Tibial artery (tissue), 4 donors: ENCODE results near the gene RASA3.
A peak's percentile ranks its signal among the peaks of the same experiment; 100 is the strongest.
"Not testable (repeated sequence)": the region's sequence is repeated elsewhere in the genome, so short reads cannot be mapped to it uniquely, and the experiment has no call there.

ENCODE experiments used
- DNase-seq, 2 donors: peaks; one replicate each; pipeline ENCODE4 v3.0.0-alpha.2; 2019
- H3K27ac ChIP-seq, 2 donors: fragments of 200-600 bp; sonication (generic) in 1 of 2; 1 replicate in 1 of 2; 2 replicates in 1 of 2; pipeline ENCODE4 v1.5.1; 2018 to 2019; ENCODE audit warnings: mild to moderate bottlenecking in 1 of 2
- H3K27me3 ChIP-seq, 2 donors: fragments of 200-600 bp; sonication (generic) in 1 of 2; one replicate each; pipeline versions ENCODE4 v1.5.1 to v1.6.0; 2016 to 2019
- H3K36me3 ChIP-seq, 3 donors: fragments of 200-600 bp; sonication (generic) in 2 of 3; one replicate each; pipeline ENCODE4 v1.5.1; 2016 to 2019; ENCODE audit warnings: mild to moderate bottlenecking in 2 of 3
- H3K4me1 ChIP-seq, 4 donors: fragments of 200-600 bp; sonication (generic) in 2 of 4; 1 replicate in 3 of 4; 2 replicates in 1 of 4; pipeline ENCODE4 v1.5.1; 2016 to 2019
- H3K4me3 ChIP-seq, 2 donors: fragments of 200-600 bp; sonication (generic) in 1 of 2; 1 replicate in 1 of 2; 2 replicates in 1 of 2; pipeline ENCODE4 v1.5.1; 2018 to 2019; ENCODE audit warnings: mild to moderate bottlenecking in 2 of 2
- H3K9me3 ChIP-seq, 3 donors: fragments of 200-600 bp; sonication (generic) in 1 of 3; one replicate each; pipeline ENCODE4 v1.5.1; 2016 to 2019
- CTCF ChIP-seq, 2 experiments: fragments of 200-600 bp in 1 of 2; fragments of 450-650 bp in 1 of 2; IDR thresholded peaks; one replicate each; pipeline ENCODE4 v1.5.1; 2017 to 2019; ENCODE audit warnings: antibody characterized with exemption in 2 of 2, mild to moderate bottlenecking in 1 of 2, moderate library complexity in 1 of 2
- intact Hi-C: fragments of 100-400 bp; cut with DNase I; formaldehyde crosslinking; loops from one replicate; pipeline ENCODE4 v1.15.0; 2023; ENCODE audit warnings: low total_unique reads

Gene RASA3

GRCh38 chr13:114152831-114153371 lies 20.5 kb upstream of the RASA3 start:
- no peaks in the 10 kb centered on the region for H3K9me3 ChIP-seq
- H3K27me3 ChIP-seq = no peaks in the 10 kb centered on the region
- H3K4me1 ChIP-seq = peaks cover 0 to 12% (median 0%) of the 10 kb centered on the region in 4 donors
- H3K4me3 ChIP-seq = no peak overlapping the region
- intact Hi-C loops = no loop called here
- no peak for TF ChIP-seq CTCF (IDR thresholded peaks at IDR 0.05)
- no peak for DNase-seq
- H3K27ac ChIP-seq = peak overlapping the region; percentile 18 to 29
- no peaks in the 10 kb centered on the region for H3K36me3 ChIP-seq

GRCh38 chr13:114152285-114152645 lies 19.8 kb upstream of the RASA3 start:
- Histone ChIP-seq H3K9me3 (no peaks in the 10 kb centered on the region), H3K27me3 (no peaks in the 10 kb centered on the region), H3K27ac (no peak overlapping the region), H3K4me3 (no peak overlapping the region), H3K4me1 (peaks cover 0 to 12% (median 0%) of the 10 kb centered on the region in 4 donors), H3K36me3 (no peaks in the 10 kb centered on the region)
- no peak for DNase-seq
- intact Hi-C loops = no loop called here
- no peak for TF ChIP-seq CTCF (IDR thresholded peaks at IDR 0.05)

GRCh38 chr13:114151565-114152284 lies 19.3 kb upstream of the RASA3 start:
- TF ChIP-seq CTCF (IDR thresholded peaks at IDR 0.05) = no peak
- Histone ChIP-seq H3K4me3 (no peak overlapping the region), H3K27ac (no peak overlapping the region), H3K4me1 (peaks cover 0 to 12% (median 0%) of the 10 kb centered on the region in 4 donors), H3K9me3 (no peaks in the 10 kb centered on the region), H3K36me3 (no peaks in the 10 kb centered on the region), H3K27me3 (no peaks in the 10 kb centered on the region)
- no peak for DNase-seq
- intact Hi-C loops = no loop called here

GRCh38 chr13:114151031-114151430 lies 18.6 kb upstream of the RASA3 start:
- intact Hi-C loops = no loop called here
- no peak for TF ChIP-seq CTCF (IDR thresholded peaks at IDR 0.05)

GRCh38 chr13:114149774-114150740 lies 17.6 kb upstream of the RASA3 start:
- intact Hi-C loops = no loop called here
- H3K27ac ChIP-seq = no peak overlapping the region

More at GRCh38 chr13:114151031-114151430, 18.6 kb upstream of the RASA3 start:
- Histone ChIP-seq H3K27me3 (no peaks in the 10 kb centered on the region), H3K27ac (no peak overlapping the region), H3K9me3 (no peaks in the 10 kb centered on the region), H3K4me3 (no peak overlapping the region), H3K36me3 (no peaks in the 10 kb centered on the region), H3K4me1 (peaks cover 0 to 12% (median 0%) of the 10 kb centered on the region in 4 donors)
- no peak for DNase-seq

GRCh38 chr13:114148886-114149285 lies 16.5 kb upstream of the RASA3 start:
- H3K4me3 ChIP-seq, H3K27me3 ChIP-seq, intact Hi-C loops, DNase-seq, H3K36me3 ChIP-seq, H3K27ac ChIP-seq, H3K9me3 ChIP-seq: not testable (repeated sequence)
- H3K4me1 ChIP-seq = peaks cover 0 to 12% (median 0%) of the 10 kb centered on the region in 4 donors

More at GRCh38 chr13:114149774-114150740, 17.6 kb upstream of the RASA3 start:
- H3K4me3 ChIP-seq = no peak overlapping the region
- no peaks in the 10 kb centered on the region for H3K27me3 ChIP-seq
- no peak for TF ChIP-seq CTCF (IDR thresholded peaks at IDR 0.05)
- H3K4me1 ChIP-seq = peaks cover 0 to 12% (median 0%) of the 10 kb centered on the region in 4 donors
- no peaks in the 10 kb centered on the region for H3K9me3 ChIP-seq
- H3K36me3 ChIP-seq = no peaks in the 10 kb centered on the region
- DNase-seq = no peak
